H1 (cell line): ENCODE results near the gene HEATR5A. TPM values are rescaled to one million over a fixed set of nuclear protein-coding genes. Genes with fewer than 3 reads are reported as not detected.

Source experiments
- CTCF ChIA-PET: fragments of 300-600 bp; sonication (Branson Sonifier 250); formaldehyde crosslinking; loops from one replicate; lab custom pipeline; 2021; ENCODE audit not compliant: partially characterized antibody; lab: Charles Lee
- POLR2A ChIA-PET: fragments of 300-600 bp; sonication (Branson Sonifier 250); formaldehyde crosslinking; loops from one replicate; lab custom pipeline; 2021; ENCODE audit warnings: inconsistent platforms; ENCODE audit not compliant: partially characterized antibody; lab: Charles Lee
- DNase-seq, 2 experiments: peaks; one replicate each; pipeline versions ENCODE4 v3.0.0 to v3.0.0-alpha.2; 2010 to 2022; ENCODE audit warnings: low spot score in 2 of 2, low read depth in 1 of 2, mixed read lengths in 1 of 2
- FAIRE-seq: peaks from 2 replicates; lab custom pipeline; 2011; peaks lifted over from hg19 to GRCh38; lab: Jason Lieb, UNC
- H2AFZ ChIP-seq: 2 replicates; pipeline ENCODE4 v1.8.1; 2012; ENCODE audit warnings: low read length, inconsistent platforms
- H2AK5ac ChIP-seq: 2 replicates; pipeline ENCODE4 v1.6.1; 2013; ENCODE audit warnings: low read depth, low read length
- H2BK120ac ChIP-seq: replicated peaks from 2 replicates; pipeline ENCODE3; 2013; ENCODE audit warnings: low read depth, low read length, inconsistent platforms
- H2BK12ac ChIP-seq: 2 replicates; pipeline ENCODE4 v1.6.1; 2013; ENCODE audit warnings: low read depth, low read length
- H2BK15ac ChIP-seq: 2 replicates; pipeline ENCODE4 v1.6.1; 2013; ENCODE audit warnings: low read length
- H2BK20ac ChIP-seq: 2 replicates; pipeline ENCODE4 v1.6.1; 2013; ENCODE audit warnings: low read length
- H2BK5ac ChIP-seq: 2 replicates; pipeline ENCODE4 v1.6.1; 2013; ENCODE audit warnings: low read depth, low read length
- H3K14ac ChIP-seq: 2 replicates; pipeline ENCODE4 v1.6.1; 2013; ENCODE audit warnings: inconsistent platforms; ENCODE audit not compliant: insufficient read length
- H3K18ac ChIP-seq: 2 replicates; pipeline ENCODE4 v1.6.1; 2013; ENCODE audit warnings: low read length; ENCODE audit errors: extremely low read depth
- H3K23ac ChIP-seq: 2 replicates; pipeline ENCODE4 v1.6.1; 2013; ENCODE audit warnings: inconsistent platforms; ENCODE audit not compliant: insufficient read length
- H3K23me2 ChIP-seq: 2 replicates; pipeline ENCODE4 v1.6.1; 2013; ENCODE audit warnings: low read depth, low read length
- H3K27ac ChIP-seq: 2 replicates; pipeline ENCODE4 v1.6.1; 2011; ENCODE audit warnings: low read depth, low read length, inconsistent platforms
- H3K27me3 ChIP-seq, 4 experiments: replicated peaks in 1 of 4; 1 replicate in 1 of 4; 2 replicates in 3 of 4; pipeline versions ENCODE4 v1.6.1 to v1.8.1; 2011 to 2013; ENCODE audit warnings: low read length in 3 of 4, mild to moderate bottlenecking in 3 of 4, inconsistent platforms in 2 of 4, mixed read lengths in 2 of 4, moderate library complexity in 1 of 4; ENCODE audit not compliant: control insufficient read depth in 3 of 4, insufficient read depth in 3 of 4; ENCODE audit errors: extremely low read depth in 1 of 4
- H3K36me3 ChIP-seq, 4 experiments: 2 replicates each; pipeline versions ENCODE4 v1.6.1 to v1.8.1; 2011 to 2013; ENCODE audit warnings: mild to moderate bottlenecking in 4 of 4, low read length in 3 of 4, moderate library complexity in 2 of 4, control low read depth in 1 of 4, inconsistent platforms in 1 of 4; ENCODE audit not compliant: insufficient read depth in 4 of 4, control insufficient read depth in 2 of 4
- H3K4ac ChIP-seq: replicated peaks from 2 replicates; pipeline ENCODE3; 2013; ENCODE audit warnings: low read length, low read depth, mixed read lengths, inconsistent platforms; ENCODE audit not compliant: insufficient read length
- H3K4me1 ChIP-seq, 4 experiments: replicated peaks in 1 of 4; 1 replicate in 1 of 4; 2 replicates in 3 of 4; pipeline versions ENCODE4 v1.6.1 to v1.8.1; 2011 to 2013; ENCODE audit warnings: low read length in 3 of 4, inconsistent platforms in 2 of 4, mixed read lengths in 1 of 4; ENCODE audit not compliant: insufficient read depth in 4 of 4, control insufficient read depth in 3 of 4
- H3K4me2 ChIP-seq, 2 experiments: 2 replicates each; pipeline versions ENCODE4 v1.6.1 to v1.8.1; 2011 to 2013; ENCODE audit warnings: low read depth in 2 of 2, low read length in 2 of 2, control low read depth in 1 of 2, inconsistent platforms in 1 of 2, mild to moderate bottlenecking in 1 of 2; ENCODE audit not compliant: insufficient read depth in 1 of 2
- H3K4me3 ChIP-seq, 4 experiments: fragments of 200-600, 300-600 bp in 1 of 4; sonication (generic), shearing (Covaris generic), sonication (Bioruptor Twin) in 1 of 4; 2 replicates each; pipeline versions ENCODE4 v1.5.1 to v1.8.1; 2011 to 2016; ENCODE audit warnings: low read length in 4 of 4, low read depth in 3 of 4, control low read depth in 2 of 4, inconsistent platforms in 2 of 4, mild to moderate bottlenecking in 2 of 4, mixed read lengths in 1 of 4, moderate library complexity in 1 of 4; ENCODE audit not compliant: insufficient read depth in 2 of 4; ENCODE audit errors: extremely low read depth in 1 of 4
- H3K56ac ChIP-seq: replicated peaks from 2 replicates; pipeline ENCODE3; 2013; ENCODE audit warnings: low read depth, mild to moderate bottlenecking, mixed read lengths, low read length, inconsistent platforms; ENCODE audit not compliant: insufficient read length
- H3K79me1 ChIP-seq: 2 replicates; pipeline ENCODE4 v1.6.1; 2013; ENCODE audit warnings: low read depth, low read length, control low read depth
- H3K79me2 ChIP-seq, 2 experiments: 2 replicates each; pipeline versions ENCODE4 v1.6.1 to v1.8.1; 2012 to 2013; ENCODE audit warnings: low read length in 2 of 2, mild to moderate bottlenecking in 2 of 2, inconsistent platforms in 1 of 2; ENCODE audit not compliant: insufficient read depth in 2 of 2, control insufficient read depth in 1 of 2
- H3K9ac ChIP-seq, 4 experiments: replicated peaks in 1 of 4; 1 replicate in 1 of 4; 2 replicates in 3 of 4; pipeline versions ENCODE4 v1.6.1 to v1.8.1; 2011 to 2013; ENCODE audit warnings: low read depth in 3 of 4, low read length in 3 of 4, control low read depth in 2 of 4, mild to moderate bottlenecking in 2 of 4, moderate library complexity in 2 of 4, inconsistent platforms in 1 of 4; ENCODE audit errors: extremely low read depth in 1 of 4
- H3K9me3 ChIP-seq, 2 experiments: 2 replicates each; pipeline versions ENCODE4 v1.6.1 to v1.8.1; 2012 to 2013; ENCODE audit warnings: mild to moderate bottlenecking in 2 of 2, moderate library complexity in 2 of 2, control low read depth in 1 of 2, inconsistent platforms in 1 of 2, low read depth in 1 of 2, low read length in 1 of 2, mixed read lengths in 1 of 2; ENCODE audit not compliant: insufficient read depth in 2 of 2
- H4K20me1 ChIP-seq, 2 experiments: replicated peaks in 1 of 2; 2 replicates each; pipeline versions ENCODE3 to v1.8.1; 2011 to 2013; ENCODE audit warnings: inconsistent platforms in 2 of 2, low read length in 2 of 2, mild to moderate bottlenecking in 1 of 2; ENCODE audit not compliant: insufficient read depth in 2 of 2, control insufficient read depth in 1 of 2
- H4K5ac ChIP-seq: 2 replicates; pipeline ENCODE4 v1.6.1; 2013; ENCODE audit warnings: low read length, low read depth, mixed read lengths, inconsistent platforms; ENCODE audit not compliant: insufficient read length
- H4K8ac ChIP-seq: 2 replicates; pipeline ENCODE4 v1.8.0; 2013; ENCODE audit warnings: mild to moderate bottlenecking, moderate library complexity, low read length, inconsistent platforms; ENCODE audit not compliant: insufficient read depth; ENCODE audit errors: extremely low read depth
- H4K91ac ChIP-seq: replicated peaks from 2 replicates; pipeline ENCODE3; 2013; ENCODE audit warnings: low read length, mixed read lengths, inconsistent platforms; ENCODE audit not compliant: insufficient read length
- CREB1 ChIP-seq: IDR thresholded peaks from 2 replicates; pipeline ENCODE4 v1.6.1; 2012; ENCODE audit warnings: inconsistent platforms
- EP300 ChIP-seq, 2 experiments: IDR thresholded peaks; 1 replicate in 1 of 2; 2 replicates in 1 of 2; pipeline ENCODE4 v1.6.1; 2011 to 2012; ENCODE audit warnings: low read depth in 2 of 2, low read length in 2 of 2, mild to moderate bottlenecking in 2 of 2, borderline replicate concordance in 1 of 2, inconsistent platforms in 1 of 2, moderate library complexity in 1 of 2
- HDAC2 ChIP-seq, 2 experiments: fragments of 300-600 bp in 1 of 2; sonication (generic) in 1 of 2; IDR thresholded peaks; 2 replicates each; pipeline ENCODE4 v1.6.1; 2011 to 2012; ENCODE audit warnings: low read depth in 2 of 2, low read length in 2 of 2, mild to moderate bottlenecking in 2 of 2, moderate library complexity in 2 of 2, borderline replicate concordance in 1 of 2, inconsistent platforms in 1 of 2
- MAFK ChIP-seq: IDR thresholded peaks from 2 replicates; pipeline ENCODE4 v1.6.1; 2012; ENCODE audit warnings: low read depth, mild to moderate bottlenecking, improper control_type of control experiment, low read length
- SAP30 ChIP-seq: fragments of 300-600 bp; sonication (generic); IDR thresholded peaks from 2 replicates; pipeline ENCODE4 v1.7.1; 2012; ENCODE audit warnings: low read length, moderate library complexity, mild to moderate bottlenecking, inconsistent platforms; ENCODE audit not compliant: insufficient read depth, insufficient replicate concordance
- SIX5 ChIP-seq: IDR thresholded peaks from 2 replicates; pipeline ENCODE4 v1.6.1; 2011; ENCODE audit warnings: mild to moderate bottlenecking, low read depth, low read length
- ZNF274 ChIP-seq: IDR thresholded peaks from 2 replicates; pipeline ENCODE4 v1.7.0; 2012; ENCODE audit warnings: low read length, borderline replicate concordance; ENCODE audit errors: extremely low read depth
- WGBS, 2 experiments: shearing (Covaris generic) in 1 of 2; methylation state at CpG; one replicate each; pipeline versions ENCODE4 v1.1.6 to v1.1.7; 2013 to 2015; ENCODE audit warnings: low lambda C conversion rate in 2 of 2, mixed read lengths in 2 of 2, inconsistent platforms in 1 of 2, low coverage in 1 of 2, missing lambda C conversion rate in 1 of 2; ENCODE audit not compliant: insufficient replicate concordance in 2 of 2, insufficient coverage in 1 of 2, insufficient read length in 1 of 2; ENCODE audit errors: extremely low coverage in 1 of 2, missing lambda C conversion rate in 1 of 2; 5-methylcytosine and 5-hydroxymethylcytosine counted together
- polyA plus RNA-seq, 7 experiments: library from polyadenylated mRNA; depleted of rRNA in 3 of 7; stranded (reverse) in 5 of 7; unstranded in 2 of 7; fragments of >200 nt in 5 of 7; fragments of 200-250 nt in 2 of 7; gene quantifications; 1 replicate in 5 of 7; 2 replicates in 1 of 7; 4 replicates in 1 of 7; pipeline versions ENCODE4 v1.2.1 to v1.2.3, GENCODE V29; 2011 to 2013; ENCODE audit warnings: missing spikeins in 2 of 7, mixed read lengths in 2 of 7
- total RNA-seq: library from RNA; stranded (reverse); fragmentation: NEBNext Ultra II Directional; extraction: Animal tissue kit (Norgen Biotek cat#: 25700); gene quantifications from 2 replicates; pipeline ENCODE4 v1.2.1, GENCODE V29; 2021
- TF ChIP-seq, protein P1 (sequence below): IDR thresholded peaks from 2 replicates; pipeline ENCODE4 v1.6.1; 2011; ENCODE audit warnings: low read depth, mild to moderate bottlenecking, low read length; ENCODE audit not compliant: insufficient read depth
- TF ChIP-seq, protein P2 (sequence below), 3 experiments: IDR thresholded peaks; 1 replicate in 2 of 3; 2 replicates in 1 of 3; pipeline versions ENCODE4 v1.5.1 to v1.6.1; 2011; ENCODE audit warnings: low read length in 3 of 3, mild to moderate bottlenecking in 3 of 3, inconsistent platforms in 2 of 3, low read depth in 1 of 3, moderate library complexity in 1 of 3; ENCODE audit not compliant: insufficient read depth in 1 of 3; ENCODE audit errors: control extremely low read depth in 1 of 3

HEATR5A gene
- total and polyA plus RNA-seq, 2 of the 8 experiments (the other 6 are each of a cell fraction or from before 2014, with no cell fraction given), result 9.0 to 36.2 TPM

DNA sequence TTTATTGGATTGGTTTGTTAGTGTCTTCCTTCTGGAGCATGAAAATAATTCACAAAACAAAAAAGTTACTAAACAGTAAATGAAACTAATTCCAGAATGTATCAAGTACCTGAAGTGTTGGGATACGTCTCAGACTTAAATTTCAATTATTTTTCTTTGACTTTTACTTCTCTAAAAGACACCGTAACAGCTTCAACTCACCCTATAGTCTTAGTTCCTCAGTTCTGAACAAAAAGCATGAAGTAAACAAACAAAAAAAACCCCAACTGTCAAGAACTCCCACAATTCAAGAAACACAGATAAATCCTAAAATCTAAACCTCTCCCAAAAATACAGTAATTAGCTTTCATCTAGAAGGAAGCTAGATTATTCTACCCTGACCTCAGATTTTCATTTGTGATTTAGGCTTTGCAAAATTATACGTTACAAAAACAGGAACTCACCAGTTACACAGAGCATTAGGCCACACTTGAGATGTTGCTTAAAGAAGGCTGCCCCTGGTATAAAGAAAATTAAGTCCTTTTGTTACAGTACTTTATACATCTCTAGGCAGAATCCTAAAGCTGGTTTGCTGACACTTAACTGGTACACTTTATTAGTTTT is 10.2 kb downstream of the HEATR5A start:
- H3K4me3 ChIP-seq, result no peak overlapping the region
- H3K18ac ChIP-seq, result no peak overlapping the region
- H3K4ac ChIP-seq, result no peak overlapping the region
- DNase-seq (no peak), FAIRE-seq (no peak)
- no peak overlapping the region for H2BK20ac ChIP-seq
- H3K23ac ChIP-seq, result no peak overlapping the region
- ChIA-PET CTCF (interaction anchor here (1.2 to 1.6 kb wide), 2 partner anchors 14 to 845 kb away, joined by 3 read pairs; no protein-coding TSS in a partner anchor), POLR2A (interaction anchor here (1.0 to 2.6 kb wide), 2 partner anchors 10 to 14 kb away, joined by 3 to 8 read pairs; partner anchors contain the start of gene HEATR5A)
- no peak overlapping the region for H3K4me2 ChIP-seq
- H3K4me1 ChIP-seq, result no peaks in the 10 kb centered on the region
- H2AK5ac ChIP-seq, result no peak overlapping the region
- H4K20me1 ChIP-seq, result no peaks in the 10 kb centered on the region
- no peaks in the 10 kb centered on the region; the same call in 1 of the 2 replicates for H3K79me1 ChIP-seq
- H4K5ac ChIP-seq, result no peak overlapping the region
- no peak overlapping the region for H3K14ac ChIP-seq
- H2BK12ac ChIP-seq, result no peak overlapping the region
- no peak overlapping the region for H3K56ac ChIP-seq
- peaks cover 0 to 1% (median 0%) of the 10 kb centered on the region in 4 experiments; a peak in 1 of 7 replicates for H3K27me3 ChIP-seq
- H4K8ac ChIP-seq, result no peak overlapping the region
- WGBS, 2 experiments, result 93% methylated on average over 3 of the region's 3 CpGs; no CpG with 5 or more reads in 1 of the 2 experiments
- no peak overlapping the region for H2BK5ac ChIP-seq
- H3K9me3 ChIP-seq, result no peaks in the 10 kb centered on the region
- H3K36me3 ChIP-seq, result no peaks in the 10 kb centered on the region
- peaks cover 0 to 6% of the 10 kb centered on the region in 2 experiments; a peak in 2 of 4 replicates for H3K79me2 ChIP-seq
- no peak overlapping the region for H2BK15ac ChIP-seq
- H2BK120ac ChIP-seq, result no peak overlapping the region
- H3K27ac ChIP-seq, result no peak overlapping the region
- H4K91ac ChIP-seq, result no peak overlapping the region
- H3K9ac ChIP-seq, result no peak overlapping the region
- no peak overlapping the region for H2AFZ ChIP-seq
- no peaks in the 10 kb centered on the region for H3K23me2 ChIP-seq
- no peak for TF ChIP-seq SIX5
- TF ChIP-seq, protein P1, sequence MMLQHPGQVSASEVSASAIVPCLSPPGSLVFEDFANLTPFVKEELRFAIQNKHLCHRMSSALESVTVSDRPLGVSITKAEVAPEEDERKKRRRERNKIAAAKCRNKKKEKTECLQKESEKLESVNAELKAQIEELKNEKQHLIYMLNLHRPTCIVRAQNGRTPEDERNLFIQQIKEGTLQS, result no peak
- no peak for TF ChIP-seq CREB1
- TF ChIP-seq SAP30, result no peak
- TF ChIP-seq EP300 (IDR thresholded peaks at IDR 0.05; ENCODE audit: borderline replicate concordance in 1 of 2, low read depth in 2 of 2, low read length in 2 of 2), result no peak
- no peak for TF ChIP-seq HDAC2 (IDR thresholded peaks at IDR 0.05; ENCODE audit: borderline replicate concordance in 1 of 2, low read depth in 2 of 2, low read length in 2 of 2)
- TF ChIP-seq, protein P2, sequence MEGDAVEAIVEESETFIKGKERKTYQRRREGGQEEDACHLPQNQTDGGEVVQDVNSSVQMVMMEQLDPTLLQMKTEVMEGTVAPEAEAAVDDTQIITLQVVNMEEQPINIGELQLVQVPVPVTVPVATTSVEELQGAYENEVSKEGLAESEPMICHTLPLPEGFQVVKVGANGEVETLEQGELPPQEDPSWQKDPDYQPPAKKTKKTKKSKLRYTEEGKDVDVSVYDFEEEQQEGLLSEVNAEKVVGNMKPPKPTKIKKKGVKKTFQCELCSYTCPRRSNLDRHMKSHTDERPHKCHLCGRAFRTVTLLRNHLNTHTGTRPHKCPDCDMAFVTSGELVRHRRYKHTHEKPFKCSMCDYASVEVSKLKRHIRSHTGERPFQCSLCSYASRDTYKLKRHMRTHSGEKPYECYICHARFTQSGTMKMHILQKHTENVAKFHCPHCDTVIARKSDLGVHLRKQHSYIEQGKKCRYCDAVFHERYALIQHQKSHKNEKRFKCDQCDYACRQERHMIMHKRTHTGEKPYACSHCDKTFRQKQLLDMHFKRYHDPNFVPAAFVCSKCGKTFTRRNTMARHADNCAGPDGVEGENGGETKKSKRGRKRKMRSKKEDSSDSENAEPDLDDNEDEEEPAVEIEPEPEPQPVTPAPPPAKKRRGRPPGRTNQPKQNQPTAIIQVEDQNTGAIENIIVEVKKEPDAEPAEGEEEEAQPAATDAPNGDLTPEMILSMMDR (IDR thresholded peaks at IDR 0.05; ENCODE audit: control extremely low read depth in 1 of 3, insufficient read depth in 1 of 3, low read depth in 1 of 3, low read length in 3 of 3), result no peak
- no peak for TF ChIP-seq MAFK
- TF ChIP-seq ZNF274, result no peak
